GM21447 (cell line): Measurements from ENCODE around the gene RAB14.
"Not testable (repeated sequence)": the region's sequence is repeated elsewhere in the genome, so short reads cannot be mapped to it uniquely, and the experiment has no call there.

Experiments
- ATAC-seq: cut with Tn5 transposase; IDR thresholded peaks from one replicate; pipeline ENCODE4 v1.9.1; 2021; ENCODE audit not compliant: unreplicated experiment

The RAB14 gene

GRCh38 chr9:121192959-121193640 lies 8.6 kb downstream of the RAB14 start:
- no peak for ATAC-seq

- ATAC-seq, result no peak
Measured at GRCh38 chr9:121192518-121192917, 9.2 kb downstream of the RAB14 start.

GRCh38 chr9:121191235-121191634 lies 10.4 kb downstream of the RAB14 start:
- ATAC-seq, result no peak

GRCh38 chr9:121189660-121190059 lies 12.0 kb downstream of the RAB14 start:
- no peak for ATAC-seq

- no peak for ATAC-seq
Measured at GRCh38 chr9:121189006-121189405, 12.7 kb downstream of the RAB14 start.

- ATAC-seq, result no peak
Measured at GRCh38 chr9:121187636-121188305, 13.9 kb downstream of the RAB14 start.

- ATAC-seq, result no peak
Measured at GRCh38 chr9:121185774-121186403, 15.8 kb downstream of the RAB14 start.

- ATAC-seq, result no peak
Measured at GRCh38 chr9:121185178-121185745, 16.4 kb downstream of the RAB14 start.

GRCh38 chr9:121184463-121184862 lies 17.2 kb downstream of the RAB14 start:
- no peak for ATAC-seq

- ATAC-seq, result no peak
Measured at GRCh38 chr9:121183666-121184423, 17.8 kb downstream of the RAB14 start.

GRCh38 chr9:121182989-121183388 lies 18.7 kb downstream of the RAB14 start:
- no peak for ATAC-seq

- ATAC-seq, result no peak
Measured at GRCh38 chr9:121182101-121182836, 19.4 kb downstream of the RAB14 start.

GRCh38 chr9:121179930-121180681 lies 21.6 kb downstream of the RAB14 start:
- no peak for ATAC-seq

- ATAC-seq, result not testable (repeated sequence)
Measured at GRCh38 chr9:121179373-121179721, 22.3 kb downstream of the RAB14 start.

- ATAC-seq, result no peak
Measured at GRCh38 chr9:121178676-121179372, 22.8 kb downstream of the RAB14 start.

GRCh38 chr9:121173501-121173900 lies 28.2 kb downstream of the RAB14 start:
- ATAC-seq, result no peak

GRCh38 chr9:121172726-121173487 lies 28.8 kb downstream of the RAB14 start:
- no peak for ATAC-seq

- ATAC-seq, result no peak
Measured at GRCh38 chr9:121171236-121171635, 30.4 kb downstream of the RAB14 start.
